ENCODE measurements around the gene MCAT.
"Not testable (repeated sequence)": the region's sequence is repeated elsewhere in the genome, so short reads cannot be mapped to it uniquely, and the experiment has no call there.

MCAT gene

GRCh38 chr22:43157874-43158546 is 14.8 kb upstream of the MCAT start:
- Histone ChIP-seq H3K27ac (ENCODE audit: low read depth, low read length) (no peak overlapping the region), H3K9ac (ENCODE audit: low read length) (no peak overlapping the region), H3K4me1 (ENCODE audit: control insufficient read depth, insufficient read depth, low read length) (no peaks in the 10 kb centered on the region), H3K4me3 (ENCODE audit: low read length) (no peak overlapping the region), H3K27me3 (ENCODE audit: control insufficient read depth, insufficient read depth, low read length) (no peaks in the 10 kb centered on the region), H3K36me3 (ENCODE audit: control insufficient read depth, insufficient read depth, low read length) (peaks cover 9% of the 10 kb centered on the region)

- H3K27me3 ChIP-seq (ENCODE audit: control insufficient read depth, insufficient read depth, low read length) = no peaks in the 10 kb centered on the region
- H3K9ac ChIP-seq (ENCODE audit: low read length) = no peak overlapping the region
- peaks cover 7% of the 10 kb centered on the region for H3K4me1 ChIP-seq (ENCODE audit: control insufficient read depth, insufficient read depth, low read length)
- H3K4me3 ChIP-seq (ENCODE audit: low read length) = no peak overlapping the region
- no peak overlapping the region for H3K27ac ChIP-seq (ENCODE audit: low read depth, low read length)
- H3K36me3 ChIP-seq (ENCODE audit: control insufficient read depth, insufficient read depth, low read length) = peaks cover 2% of the 10 kb centered on the region
Measured at GRCh38 chr22:43156413-43156812, 13.2 kb upstream of the MCAT start.

- Histone ChIP-seq H3K4me3 (ENCODE audit: low read length) (no peak overlapping the region), H3K4me1 (ENCODE audit: control insufficient read depth, insufficient read depth, low read length) (peaks cover 8% of the 10 kb centered on the region), H3K36me3 (ENCODE audit: control insufficient read depth, insufficient read depth, low read length) (no peaks in the 10 kb centered on the region), H3K9ac (ENCODE audit: low read length) (no peak overlapping the region), H3K27ac (ENCODE audit: low read depth, low read length) (no peak overlapping the region), H3K27me3 (ENCODE audit: control insufficient read depth, insufficient read depth, low read length) (no peaks in the 10 kb centered on the region)
Measured at GRCh38 chr22:43155789-43156188, 12.6 kb upstream of the MCAT start.

GRCh38 chr22:43154887-43155536 is 11.8 kb upstream of the MCAT start:
- Histone ChIP-seq H3K27ac (ENCODE audit: low read depth, low read length) (no peak overlapping the region), H3K27me3 (ENCODE audit: control insufficient read depth, insufficient read depth, low read length) (no peaks in the 10 kb centered on the region), H3K4me3 (ENCODE audit: low read length) (no peak overlapping the region), H3K36me3 (ENCODE audit: control insufficient read depth, insufficient read depth, low read length) (no peaks in the 10 kb centered on the region), H3K4me1 (ENCODE audit: control insufficient read depth, insufficient read depth, low read length) (peaks cover 12% of the 10 kb centered on the region), H3K9ac (ENCODE audit: low read length) (no peak overlapping the region)

GRCh38 chr22:43153899-43154298 is 10.7 kb upstream of the MCAT start:
- Histone ChIP-seq H3K27ac (ENCODE audit: low read depth, low read length) (no peak overlapping the region), H3K36me3 (ENCODE audit: control insufficient read depth, insufficient read depth, low read length) (no peaks in the 10 kb centered on the region), H3K27me3 (ENCODE audit: control insufficient read depth, insufficient read depth, low read length) (no peaks in the 10 kb centered on the region), H3K4me3 (ENCODE audit: low read length) (no peak overlapping the region), H3K9ac (ENCODE audit: low read length) (no peak overlapping the region), H3K4me1 (ENCODE audit: control insufficient read depth, insufficient read depth, low read length) (peaks cover 12% of the 10 kb centered on the region)

- Histone ChIP-seq H3K9ac (ENCODE audit: low read length) (peak overlapping the region; percentile 80), H3K36me3 (ENCODE audit: control insufficient read depth, insufficient read depth, low read length) (no peaks in the 10 kb centered on the region), H3K27me3 (ENCODE audit: control insufficient read depth, insufficient read depth, low read length) (no peaks in the 10 kb centered on the region), H3K4me3 (ENCODE audit: low read length) (peak overlapping the region; percentile 77), H3K27ac (ENCODE audit: low read depth, low read length) (peak overlapping the region; percentile 69), H3K4me1 (ENCODE audit: control insufficient read depth, insufficient read depth, low read length) (peaks cover 12% of the 10 kb centered on the region)
Measured at GRCh38 chr22:43152357-43153071, 9.3 kb upstream of the MCAT start.

GRCh38 chr22:43152003-43152356 is 8.8 kb upstream of the MCAT start:
- peak overlapping the region; percentile 77 for H3K4me3 ChIP-seq (ENCODE audit: low read length)
- peak overlapping the region; percentile 69 for H3K27ac ChIP-seq (ENCODE audit: low read depth, low read length)
- H3K9ac ChIP-seq (ENCODE audit: low read length) = peak overlapping the region; percentile 80
- no peaks in the 10 kb centered on the region for H3K27me3 ChIP-seq (ENCODE audit: control insufficient read depth, insufficient read depth, low read length)
- no peaks in the 10 kb centered on the region for H3K36me3 ChIP-seq (ENCODE audit: control insufficient read depth, insufficient read depth, low read length)
- peaks cover 12% of the 10 kb centered on the region for H3K4me1 ChIP-seq (ENCODE audit: control insufficient read depth, insufficient read depth, low read length)

- Histone ChIP-seq H3K27me3 (ENCODE audit: control insufficient read depth, insufficient read depth, low read length) (no peaks in the 10 kb centered on the region), H3K27ac (ENCODE audit: low read depth, low read length) (peak within 1 kb of the TSS; percentile 69), H3K9ac (ENCODE audit: low read length) (peak within 1 kb of the TSS; percentile 80), H3K4me1 (ENCODE audit: control insufficient read depth, insufficient read depth, low read length) (peaks cover 12% of the 10 kb centered on the region), H3K4me3 (ENCODE audit: low read length) (peak within 1 kb of the TSS; percentile 77), H3K36me3 (ENCODE audit: control insufficient read depth, insufficient read depth, low read length) (no peaks in the 10 kb centered on the region)
Measured at GRCh38 chr22:43151251-43152002, 8.2 kb upstream of the MCAT start, which contains the start of gene TSPO. Gene TSPO, plus strand, starts transcription at chr22:43151559. Its CDS starts 7,680 bp downstream, at chr22:43159239.

GRCh38 chr22:43150731-43151206 is 7.6 kb upstream of the MCAT start:
- Histone ChIP-seq H3K36me3 (ENCODE audit: control insufficient read depth, insufficient read depth, low read length) (no peaks in the 10 kb centered on the region), H3K27me3 (ENCODE audit: control insufficient read depth, insufficient read depth, low read length) (no peaks in the 10 kb centered on the region), H3K4me1 (ENCODE audit: control insufficient read depth, insufficient read depth, low read length) (peaks cover 12% of the 10 kb centered on the region), H3K27ac (ENCODE audit: low read depth, low read length) (peak overlapping the region; percentile 34), H3K4me3 (ENCODE audit: low read length) (peak overlapping the region; percentile 77), H3K9ac (ENCODE audit: low read length) (no peak overlapping the region)

GRCh38 chr22:43148581-43148980 is 5.4 kb upstream of the MCAT start:
- Histone ChIP-seq H3K36me3 (ENCODE audit: control insufficient read depth, insufficient read depth, low read length) (no peaks in the 10 kb centered on the region), H3K27me3 (ENCODE audit: control insufficient read depth, insufficient read depth, low read length) (no peaks in the 10 kb centered on the region), H3K9ac (ENCODE audit: low read length) (no peak overlapping the region), H3K4me1 (ENCODE audit: control insufficient read depth, insufficient read depth, low read length) (peaks cover 12% of the 10 kb centered on the region), H3K4me3 (ENCODE audit: low read length) (no peak overlapping the region), H3K27ac (ENCODE audit: low read depth, low read length) (no peak overlapping the region)

GRCh38 chr22:43147821-43148220 is 4.6 kb upstream of the MCAT start:
- no peak overlapping the region for H3K4me3 ChIP-seq (ENCODE audit: low read length)
- no peak overlapping the region for H3K9ac ChIP-seq (ENCODE audit: low read length)
- H3K36me3 ChIP-seq (ENCODE audit: control insufficient read depth, insufficient read depth, low read length) = no peaks in the 10 kb centered on the region
- H3K4me1 ChIP-seq (ENCODE audit: control insufficient read depth, insufficient read depth, low read length) = peaks cover 13% of the 10 kb centered on the region
- no peak overlapping the region for H3K27ac ChIP-seq (ENCODE audit: low read depth, low read length)
- no peaks in the 10 kb centered on the region for H3K27me3 ChIP-seq (ENCODE audit: control insufficient read depth, insufficient read depth, low read length)

GRCh38 chr22:43146332-43146731 is 3.1 kb upstream of the MCAT start:
- not testable (repeated sequence) for H3K4me1 ChIP-seq (ENCODE audit: control insufficient read depth, insufficient read depth, low read length); H3K4me3 ChIP-seq (ENCODE audit: low read length); H3K27me3 ChIP-seq (ENCODE audit: control insufficient read depth, insufficient read depth, low read length); H3K9ac ChIP-seq (ENCODE audit: low read length); H3K27ac ChIP-seq (ENCODE audit: low read depth, low read length); H3K36me3 ChIP-seq (ENCODE audit: control insufficient read depth, insufficient read depth, low read length)

Measured in rectal smooth muscle tissue (tissue), 1 donor.